BLaER1 (cell line): ENCODE data around the gene KIAA0319L.
"Not testable (repeated sequence)": the region's sequence is repeated elsewhere in the genome, so short reads cannot be mapped to it uniquely, and the experiment has no call there.

Source experiments
- H3K27ac ChIP-seq: shearing (Covaris generic); formaldehyde crosslinking; 2 replicates; pipeline ENCODE4 v1.8.1; 2022
- H3K27me3 ChIP-seq: shearing (Covaris generic); formaldehyde crosslinking; 2 replicates; pipeline ENCODE4 v1.8.1; 2022
- H3K36me3 ChIP-seq: shearing (Covaris generic); formaldehyde crosslinking; 2 replicates; pipeline ENCODE4 v1.8.1; 2022
- H3K4me1 ChIP-seq: shearing (Covaris generic); formaldehyde crosslinking; 2 replicates; pipeline ENCODE4 v1.8.1; 2022
- H3K4me2 ChIP-seq: shearing (Covaris generic); formaldehyde crosslinking; 2 replicates; pipeline ENCODE4 v1.8.1; 2022
- H3K4me3 ChIP-seq: shearing (Covaris generic); formaldehyde crosslinking; 2 replicates; pipeline ENCODE4 v1.8.1; 2022
- H3K9ac ChIP-seq: shearing (Covaris generic); formaldehyde crosslinking; 2 replicates; pipeline ENCODE4 v1.8.1; 2022
- H3K9me3 ChIP-seq: shearing (Covaris generic); formaldehyde crosslinking; 2 replicates; pipeline ENCODE4 v1.8.1; 2022
- H4K20me1 ChIP-seq: shearing (Covaris generic); formaldehyde crosslinking; 2 replicates; pipeline ENCODE4 v1.8.1; 2022
- Cebpa-rat ChIP-seq: shearing (Covaris generic); IDR thresholded peaks from 2 replicates; pipeline ENCODE4 v1.8.1; 2022

KIAA0319L gene

DNA sequence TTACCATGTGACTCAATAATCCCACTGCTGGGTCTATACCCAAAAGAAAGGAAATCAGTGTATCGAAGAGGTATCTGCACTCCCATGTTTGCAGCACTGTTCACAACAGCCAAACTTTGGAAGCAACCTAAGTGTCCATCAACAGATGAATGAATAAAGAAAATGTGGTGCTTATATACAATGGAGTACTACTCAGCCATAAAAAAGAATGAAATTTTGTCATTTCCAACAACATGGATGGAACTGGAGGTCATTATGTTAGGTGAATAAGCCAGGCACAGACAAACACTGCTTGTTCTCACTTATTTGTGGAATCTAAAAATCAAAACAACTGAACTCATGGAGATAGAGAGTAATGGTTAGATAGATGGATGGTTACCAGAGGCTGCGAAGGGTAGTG is 79.3 kb downstream of the KIAA0319L start:
- no peaks in the 10 kb centered on the region for H4K20me1 ChIP-seq
- peaks cover 12% of the 10 kb centered on the region; the same call in 1 of the 2 replicates for H3K9me3 ChIP-seq
- H3K27me3 ChIP-seq, result no peaks in the 10 kb centered on the region
- H3K27ac ChIP-seq, result no peak overlapping the region
- H3K4me3 ChIP-seq, result no peak overlapping the region
- H3K9ac ChIP-seq, result no peak overlapping the region
- peaks cover 25% of the 10 kb centered on the region for H3K36me3 ChIP-seq
- H3K4me1 ChIP-seq, result no peaks in the 10 kb centered on the region
- H3K4me2 ChIP-seq, result no peak overlapping the region
- no peak for TF ChIP-seq Cebpa-rat

DNA sequence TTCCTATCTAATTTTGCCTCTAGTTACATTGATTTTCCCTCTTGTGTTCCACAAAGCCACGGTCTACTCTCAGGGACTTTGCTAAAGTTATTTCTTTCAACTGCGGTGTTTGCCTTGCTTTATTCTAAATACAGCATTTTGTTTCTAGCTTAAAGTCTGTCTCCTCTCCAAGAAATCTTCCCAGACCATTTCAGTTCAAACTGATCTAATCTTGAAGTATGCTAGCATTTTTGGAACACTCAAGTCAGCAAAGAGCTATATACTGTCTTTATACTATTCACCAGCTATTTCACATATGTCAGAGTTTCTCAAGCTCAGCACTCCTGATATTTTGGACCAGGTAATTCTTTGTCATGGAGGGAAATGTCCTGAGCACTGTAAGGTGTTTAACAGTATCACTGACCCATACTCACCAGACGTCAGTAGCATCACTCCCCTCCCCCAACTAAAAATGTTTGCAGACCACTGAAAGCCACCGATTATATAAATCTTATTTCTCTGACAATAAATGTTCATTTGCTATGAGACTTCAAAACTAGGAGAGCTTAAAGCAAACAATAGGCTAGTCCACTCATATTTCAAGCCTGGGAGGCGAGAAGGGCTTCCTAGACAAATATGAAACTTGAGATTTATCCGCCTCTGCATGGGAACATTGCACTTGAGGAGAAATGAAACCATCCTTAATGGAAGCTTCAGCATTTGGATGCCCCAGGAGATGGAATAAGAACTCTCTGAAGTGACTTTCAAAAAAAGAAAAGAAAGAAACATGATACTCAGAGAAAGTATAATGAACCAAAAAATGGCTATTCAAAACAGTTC is 81.1 kb downstream of the KIAA0319L start:
- no peak for TF ChIP-seq Cebpa-rat
- no peaks in the 10 kb centered on the region for H3K4me1 ChIP-seq
- no peaks in the 10 kb centered on the region for H4K20me1 ChIP-seq
- no peaks in the 10 kb centered on the region for H3K27me3 ChIP-seq
- no peak overlapping the region for H3K4me3 ChIP-seq
- no peak overlapping the region for H3K4me2 ChIP-seq
- H3K9me3 ChIP-seq, result no peaks in the 10 kb centered on the region
- no peak overlapping the region for H3K27ac ChIP-seq
- peaks cover 40% of the 10 kb centered on the region for H3K36me3 ChIP-seq
- no peak overlapping the region for H3K9ac ChIP-seq

GRCh38 chr1:35475356-35475755 is 81.8 kb downstream of the KIAA0319L start:
- H4K20me1 ChIP-seq, result no peaks in the 10 kb centered on the region
- TF ChIP-seq Cebpa-rat, result no peak

GRCh38 chr1:35473216-35473615 is 84.0 kb downstream of the KIAA0319L start:
- not testable (repeated sequence) for H3K9ac ChIP-seq, H4K20me1 ChIP-seq, H3K4me1 ChIP-seq, H3K27ac ChIP-seq, H3K27me3 ChIP-seq, H3K4me2 ChIP-seq, H3K9me3 ChIP-seq, H3K4me3 ChIP-seq
- peaks cover 61% of the 10 kb centered on the region for H3K36me3 ChIP-seq

More at GRCh38 chr1:35475356-35475755, 81.8 kb downstream of the KIAA0319L start:
- H3K27ac ChIP-seq, result no peak overlapping the region
- H3K27me3 ChIP-seq, result no peaks in the 10 kb centered on the region
- H3K36me3 ChIP-seq, result peaks cover 47% of the 10 kb centered on the region
- no peaks in the 10 kb centered on the region for H3K4me1 ChIP-seq
- no peak overlapping the region for H3K4me3 ChIP-seq
- H3K9ac ChIP-seq, result no peak overlapping the region
- no peak overlapping the region for H3K4me2 ChIP-seq
- H3K9me3 ChIP-seq, result no peaks in the 10 kb centered on the region

- Histone ChIP-seq H4K20me1 (no peaks in the 10 kb centered on the region), H3K9ac (no peak overlapping the region), H3K36me3 (peaks cover 68% of the 10 kb centered on the region), H3K27me3 (no peaks in the 10 kb centered on the region), H3K27ac (no peak overlapping the region), H3K4me1 (no peaks in the 10 kb centered on the region), H3K4me2 (no peak overlapping the region), H3K9me3 (peaks cover 3% of the 10 kb centered on the region; the same call in 1 of the 2 replicates), H3K4me3 (no peak overlapping the region)
- no peak for TF ChIP-seq Cebpa-rat
Measured at GRCh38 chr1:35470977-35471613, 86.1 kb downstream of the KIAA0319L start.

DNA sequence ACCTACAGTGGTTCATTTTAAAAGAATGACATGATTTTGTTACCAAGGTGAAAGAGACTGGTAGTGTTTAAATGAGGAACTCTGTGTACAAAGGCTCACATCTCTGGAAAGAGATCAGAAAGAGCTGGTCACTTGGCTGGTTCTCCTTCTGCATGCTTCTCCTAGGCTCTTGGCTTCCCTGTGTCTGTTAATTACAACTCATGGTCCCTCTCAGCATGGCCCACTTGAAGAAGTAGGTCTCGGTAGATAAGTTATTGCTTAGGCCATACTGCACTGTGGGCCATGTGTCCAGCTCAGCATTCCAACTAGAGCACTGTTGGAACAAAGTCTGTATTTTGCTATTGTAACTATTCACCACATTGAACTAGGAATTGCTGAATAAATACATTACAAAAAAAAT is 91.1 kb downstream of the KIAA0319L start:
- H3K4me2 ChIP-seq, result no peak overlapping the region
- no peaks in the 10 kb centered on the region for H3K4me1 ChIP-seq
- TF ChIP-seq Cebpa-rat, result no peak
- no peaks in the 10 kb centered on the region for H3K27me3 ChIP-seq
- no peak overlapping the region for H3K9ac ChIP-seq
- no peak overlapping the region for H3K4me3 ChIP-seq
- H3K27ac ChIP-seq, result no peak overlapping the region
- H3K9me3 ChIP-seq, result peaks cover 32% of the 10 kb centered on the region
- H3K36me3 ChIP-seq, result peaks cover 85% of the 10 kb centered on the region
- H4K20me1 ChIP-seq, result no peaks in the 10 kb centered on the region

DNA sequence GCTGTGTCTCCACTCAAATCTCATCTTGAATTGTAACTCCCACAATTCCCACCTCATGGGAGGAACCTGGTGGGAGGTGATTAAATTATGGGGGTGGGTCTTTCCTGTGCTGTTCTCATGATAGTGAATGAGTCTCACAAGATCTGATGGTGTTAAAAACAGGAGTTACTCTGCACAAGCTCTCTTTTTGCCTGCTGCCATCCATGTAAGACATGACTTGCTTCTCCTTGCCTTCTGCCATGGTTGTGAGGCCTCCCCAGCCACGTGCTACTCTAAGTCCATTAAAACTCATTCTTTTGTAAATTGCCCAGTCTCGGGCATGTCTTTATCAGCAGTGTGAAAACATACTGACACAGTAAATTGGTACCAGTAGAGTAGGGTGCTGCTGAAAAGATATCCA is 93.5 kb downstream of the KIAA0319L start:
- not testable (repeated sequence) for H3K27ac ChIP-seq, H3K4me1 ChIP-seq, H3K4me2 ChIP-seq, H3K27me3 ChIP-seq, H3K4me3 ChIP-seq, H4K20me1 ChIP-seq, H3K9ac ChIP-seq
- Histone ChIP-seq H3K9me3 (peaks cover 32% of the 10 kb centered on the region), H3K36me3 (peaks cover 71% of the 10 kb centered on the region)

DNA sequence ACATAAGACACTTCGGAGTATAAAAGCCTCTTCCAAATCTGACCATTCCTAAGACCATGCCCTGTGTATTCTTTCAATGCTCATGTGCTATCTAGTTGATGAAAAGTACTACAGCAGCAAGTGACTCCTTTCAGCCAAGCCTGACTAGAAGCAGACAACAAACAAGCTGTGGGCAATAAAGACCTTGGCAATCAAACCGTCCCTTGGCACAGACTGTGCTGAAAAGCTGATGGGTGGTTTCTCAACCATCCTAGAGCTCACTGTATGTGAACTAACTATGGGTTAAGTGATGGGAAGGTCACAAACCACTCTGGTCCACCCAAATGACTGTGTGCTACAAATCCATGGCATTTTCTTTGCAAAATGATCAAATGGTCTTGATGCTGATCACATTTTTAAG is 94.0 kb downstream of the KIAA0319L start:
- Histone ChIP-seq H3K4me2 (no peak overlapping the region), H3K27ac (no peak overlapping the region), H3K36me3 (peaks cover 69% of the 10 kb centered on the region), H3K4me3 (no peak overlapping the region), H3K27me3 (no peaks in the 10 kb centered on the region), H3K9me3 (peaks cover 32% of the 10 kb centered on the region), H3K4me1 (no peaks in the 10 kb centered on the region), H3K9ac (no peak overlapping the region), H4K20me1 (no peaks in the 10 kb centered on the region)
- TF ChIP-seq Cebpa-rat, result no peak

DNA sequence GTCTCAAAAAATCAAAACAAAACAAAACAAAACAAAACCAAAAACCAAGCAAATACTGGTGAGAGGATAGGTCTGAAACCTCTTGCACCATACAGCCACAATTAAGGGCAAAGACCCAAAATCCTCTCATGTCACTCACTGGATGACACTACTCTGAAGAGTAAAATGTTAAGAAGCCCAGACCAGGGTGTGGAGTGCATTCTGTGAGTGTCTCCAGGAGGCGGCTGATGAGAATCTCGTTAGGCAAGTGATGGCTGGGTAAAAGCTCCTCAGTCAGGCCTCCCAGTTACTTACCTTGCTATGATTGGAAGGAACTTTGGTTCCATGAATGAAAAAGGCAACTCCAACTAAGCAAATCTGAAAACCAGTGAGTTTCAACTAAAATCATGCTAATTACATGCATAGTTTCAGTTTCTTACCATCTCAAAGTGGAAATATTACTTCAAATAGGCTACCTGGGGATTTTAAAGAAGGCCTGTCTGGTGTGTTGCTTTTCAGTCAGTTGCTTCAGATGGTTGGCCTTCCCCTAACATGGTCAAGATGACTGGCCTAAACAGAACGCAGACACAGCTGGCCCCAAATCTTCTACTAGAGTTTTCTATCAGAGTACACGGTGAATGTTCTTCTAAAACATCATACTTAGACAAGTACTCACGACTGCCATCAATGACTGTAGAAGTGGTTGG is 95.1 kb downstream of the KIAA0319L start:
- Histone ChIP-seq H3K36me3 (peaks cover 71% of the 10 kb centered on the region), H3K9me3 (peaks cover 32% of the 10 kb centered on the region), H3K4me3 (no peak overlapping the region), H3K4me1 (no peaks in the 10 kb centered on the region), H3K27ac (no peak overlapping the region), H3K27me3 (no peaks in the 10 kb centered on the region), H4K20me1 (no peaks in the 10 kb centered on the region), H3K9ac (no peak overlapping the region), H3K4me2 (no peak overlapping the region)
- no peak for TF ChIP-seq Cebpa-rat

DNA sequence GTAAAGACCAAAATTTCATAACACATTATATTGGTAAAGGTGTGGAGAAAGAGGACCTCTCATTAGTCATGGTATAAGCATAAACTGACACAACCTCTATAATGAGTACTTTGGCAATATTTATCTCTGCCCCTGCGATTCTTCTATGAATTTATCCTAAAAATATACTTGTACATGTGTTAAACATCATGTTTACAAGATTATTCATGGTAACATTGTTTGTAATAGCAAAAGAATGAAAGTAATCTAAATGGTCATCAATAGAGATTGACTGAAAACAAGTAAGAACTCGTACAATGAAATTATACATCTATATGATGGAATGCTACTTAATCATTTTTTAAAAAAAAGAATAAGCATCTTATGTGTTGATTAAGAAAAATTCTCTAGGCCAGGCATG is 96.4 kb downstream of the KIAA0319L start:
- peaks cover 69% of the 10 kb centered on the region for H3K36me3 ChIP-seq

More for the DNA sequence above, 96.4 kb downstream of the KIAA0319L start:
- no peak for TF ChIP-seq Cebpa-rat
- no peaks in the 10 kb centered on the region for H4K20me1 ChIP-seq
- H3K4me2 ChIP-seq, result no peak overlapping the region
- H3K9ac ChIP-seq, result no peak overlapping the region
- no peaks in the 10 kb centered on the region for H3K4me1 ChIP-seq
- no peaks in the 10 kb centered on the region for H3K27me3 ChIP-seq
- peaks cover 26% of the 10 kb centered on the region for H3K9me3 ChIP-seq
- H3K27ac ChIP-seq, result no peak overlapping the region
- H3K4me3 ChIP-seq, result no peak overlapping the region
